Esophagus squamous epithelium (tissue), 5 donors: ENCODE measurements around the gene KIAA0319L. TPM values are rescaled to one million over a fixed set of nuclear protein-coding genes. Genes with fewer than 3 reads are reported as not detected.

ENCODE experiments used
- DNase-seq: peaks from one replicate; lab custom pipeline; 2025; lab: John Stamatoyannopoulos, UW
- H3K27ac ChIP-seq, 4 donors: fragments of 200-600 bp; sonication (generic); one replicate each; pipeline ENCODE4 v1.5.1; 2016 to 2019; ENCODE audit warnings: mild to moderate bottlenecking in 1 of 4
- H3K27me3 ChIP-seq, 4 donors: fragments of 200-600 bp; sonication (generic); 1 replicate in 3 of 4; 2 replicates in 1 of 4; pipeline versions ENCODE4 v1.5.1 to v1.6.0; 2017 to 2021; ENCODE audit warnings: antibody characterized with exemption in 1 of 4
- H3K36me3 ChIP-seq, 3 donors: fragments of 200-600 bp; sonication (generic); one replicate each; pipeline ENCODE4 v1.5.1; 2016 to 2019
- H3K4me1 ChIP-seq, 3 donors: fragments of 200-600 bp; sonication (generic); one replicate each; pipeline ENCODE4 v1.5.1; 2017 to 2019
- H3K4me3 ChIP-seq, 4 donors: fragments of 200-600 bp; sonication (generic); 1 replicate in 3 of 4; 2 replicates in 1 of 4; pipeline ENCODE4 v1.5.1; 2016 to 2019; ENCODE audit warnings: mild to moderate bottlenecking in 2 of 4, moderate library complexity in 1 of 4
- H3K9me3 ChIP-seq, 3 donors: fragments of 200-600 bp; sonication (generic); one replicate each; pipeline ENCODE4 v1.5.1; 2016 to 2019
- CTCF ChIP-seq, 6 experiments: fragments of 450-650 bp in 4 of 6; fragments of 200-600 bp in 2 of 6; sonication (generic) in 2 of 6; IDR thresholded peaks; one replicate each; pipeline ENCODE4 v1.5.1; 2016 to 2019; ENCODE audit warnings: antibody characterized with exemption in 6 of 6, mild to moderate bottlenecking in 4 of 6, moderate library complexity in 4 of 6
- POLR2A ChIP-seq, 4 donors: fragments of 450-650 bp; IDR thresholded peaks; one replicate each; pipeline ENCODE4 v1.6.1; 2017; ENCODE audit warnings: antibody characterized with exemption in 4 of 4, mild to moderate bottlenecking in 4 of 4, moderate library complexity in 3 of 4
- WGBS, 2 donors: methylation state at CpG; one replicate each; pipeline ENCODE4 v1.1.5; 2018; 5-methylcytosine and 5-hydroxymethylcytosine counted together
- intact Hi-C: fragments of 100-400 bp; cut with DNase I; formaldehyde crosslinking; loops from one replicate; pipeline ENCODE4 v1.15.0; 2022
- total RNA-seq, 4 donors: library from RNA; depleted of rRNA; stranded (reverse); fragments of >200 nt; gene quantifications; one replicate each; pipeline ENCODE4 v1.1.0, GENCODE V29; 2016
- donor health status: DM: yes; HTN: yes; CAD: no.

Gene KIAA0319L
- total RNA-seq, 4 donors from 2014 or later: 24.8 to 53.4 (median 28.4) TPM

GRCh38 chr1:35428360-35428759 is 128.8 kb downstream of the KIAA0319L start:
- no peaks in the 10 kb centered on the region for H3K27me3 ChIP-seq
- WGBS, 2 donors: 94 to 98% methylated on average over 7 of the region's 7 CpGs
- H3K4me1 ChIP-seq: no peaks in the 10 kb centered on the region
- no peaks in the 10 kb centered on the region for H3K9me3 ChIP-seq
- no peak overlapping the region for H3K4me3 ChIP-seq
- intact Hi-C loops: no loop called here
- H3K27ac ChIP-seq: no peak overlapping the region
- H3K36me3 ChIP-seq: peaks cover 0 to 32% (median 0%) of the 10 kb centered on the region in 3 donors
- no peak for DNase-seq
- no peak for TF ChIP-seq CTCF (IDR thresholded peaks at IDR 0.05)
- TF ChIP-seq POLR2A (IDR thresholded peaks at IDR 0.05): no peak

GRCh38 chr1:35426097-35426586 is 131.1 kb downstream of the KIAA0319L start:
- H3K4me3 ChIP-seq: no peak overlapping the region
- no peak for DNase-seq
- TF ChIP-seq POLR2A (IDR thresholded peaks at IDR 0.05) (no peak), CTCF (IDR thresholded peaks at IDR 0.05) (no peak)
- peaks cover 0 to 32% (median 0%) of the 10 kb centered on the region in 3 donors for H3K36me3 ChIP-seq
- no peak overlapping the region for H3K27ac ChIP-seq
- H3K4me1 ChIP-seq: no peaks in the 10 kb centered on the region
- intact Hi-C loops: no loop called here
- no peaks in the 10 kb centered on the region for H3K27me3 ChIP-seq
- H3K9me3 ChIP-seq: no peaks in the 10 kb centered on the region
- 67 to 74% methylated on average over 2 of the region's 2 CpGs for WGBS, 2 donors

- no peaks in the 10 kb centered on the region for H3K9me3 ChIP-seq
- H3K4me1 ChIP-seq: no peaks in the 10 kb centered on the region
- intact Hi-C loops: no loop called here
- no peak for TF ChIP-seq POLR2A (IDR thresholded peaks at IDR 0.05)
- TF ChIP-seq CTCF (IDR thresholded peaks at IDR 0.05): no peak
- no peak overlapping the region for H3K4me3 ChIP-seq
- 100% methylated on average over 1 of the region's 1 CpG for WGBS, 2 donors
- H3K27ac ChIP-seq: no peak overlapping the region
- H3K27me3 ChIP-seq: no peaks in the 10 kb centered on the region
- no peak for DNase-seq
- H3K36me3 ChIP-seq: peaks cover 11 to 90% (median 21%) of the 10 kb centered on the region in 3 donors
Measured at GRCh38 chr1:35408925-35409324, 148.3 kb downstream of the KIAA0319L start.

- H3K4me3 ChIP-seq: no peak overlapping the region
- no peaks in the 10 kb centered on the region for H3K9me3 ChIP-seq
- WGBS, 2 donors: 97 to 98% methylated on average over 4 of the region's 4 CpGs
- peaks cover 11 to 99% (median 21%) of the 10 kb centered on the region in 3 donors for H3K36me3 ChIP-seq
- H3K4me1 ChIP-seq: no peaks in the 10 kb centered on the region
- no peak for DNase-seq
- H3K27ac ChIP-seq: no peak overlapping the region
- no peak for TF ChIP-seq CTCF (IDR thresholded peaks at IDR 0.05)
- no peak for TF ChIP-seq POLR2A (IDR thresholded peaks at IDR 0.05)
- intact Hi-C loops: no loop called here
- no peaks in the 10 kb centered on the region for H3K27me3 ChIP-seq
Measured at GRCh38 chr1:35407743-35408142, 149.5 kb downstream of the KIAA0319L start.

GRCh38 chr1:35406103-35406502 is 151.1 kb downstream of the KIAA0319L start:
- intact Hi-C loops: no loop called here
- H3K9me3 ChIP-seq: no peaks in the 10 kb centered on the region
- DNase-seq: no peak
- peaks cover 11 to 100% (median 21%) of the 10 kb centered on the region in 3 donors for H3K36me3 ChIP-seq
- no peak overlapping the region for H3K4me3 ChIP-seq
- no peak overlapping the region for H3K27ac ChIP-seq
- no peak for TF ChIP-seq POLR2A (IDR thresholded peaks at IDR 0.05)
- TF ChIP-seq CTCF (IDR thresholded peaks at IDR 0.05): no peak
- no peaks in the 10 kb centered on the region for H3K4me1 ChIP-seq
- no peaks in the 10 kb centered on the region for H3K27me3 ChIP-seq
